Measurements from ENCODE around the gene GP9. TPM values are rescaled to one million over a fixed set of nuclear protein-coding genes. Genes with fewer than 3 reads are reported as not detected.

Gene GP9
- total and polyA plus RNA-seq, 2 donors (not counting 1 experiment from before 2014, with no cell fraction given), result not detected

GRCh38 chr3:129059311-129059958 is 1.1 kb upstream of the GP9 start:
- TF ChIP-seq CTCF (IDR thresholded peaks at IDR 0.05), result no peak
- no peak for TF ChIP-seq EZH2 (IDR thresholded peaks at IDR 0.05; ENCODE audit: borderline replicate concordance, insufficient read depth, low read depth, low read length, poor library complexity, severe bottlenecking)
- no peaks in the 10 kb centered on the region for H4K20me1 ChIP-seq (ENCODE audit: control insufficient read depth, insufficient read depth, low read length, poor library complexity, severe bottlenecking)
- no peak overlapping the region for H2AFZ ChIP-seq (ENCODE audit: insufficient read depth, low read depth, low read length, poor library complexity, severe bottlenecking)
- intact Hi-C loops (cut with micrococcal nuclease), result no loop called here
- no peak overlapping the region for H3K27ac ChIP-seq (ENCODE audit: low read length in 2 of 2)
- H3K36me3 ChIP-seq (replicated peaks in 1 of 2; ENCODE audit: control extremely low read depth in 1 of 2, control insufficient read depth in 1 of 2, extremely low read depth in 1 of 2, insufficient read depth in 2 of 2, low read length in 1 of 2), result no peaks in the 10 kb centered on the region
- H3K4me1 ChIP-seq (ENCODE audit: control insufficient read depth in 2 of 2, insufficient read depth in 2 of 2, low read length in 2 of 2), result peaks cover 3 to 18% of the 10 kb centered on the region in 2 donors
- H3K9ac ChIP-seq (ENCODE audit: low read length), result no peak overlapping the region
- no peaks in the 10 kb centered on the region for H3K9me3 Mint-ChIP-seq (ENCODE audit: insufficient read depth)
- ChIA-PET CTCF (interaction anchor here (1.5 kb wide), 1 partner anchor 43 kb away, joined by 3 read pairs; no protein-coding TSS in a partner anchor), POLR2A (no interaction called here)
- H3K4me2 ChIP-seq (replicated peaks; ENCODE audit: low read depth, low read length, poor library complexity, severe bottlenecking), result no peak overlapping the region
- H3K27ac Mint-ChIP-seq, result no peak overlapping the region
- no peaks in the 10 kb centered on the region for H3K79me2 ChIP-seq (ENCODE audit: control insufficient read depth, insufficient read depth, low read length)
- H3K4me1 Mint-ChIP-seq, result peaks cover 9% of the 10 kb centered on the region
- H3K4me3 ChIP-seq (ENCODE audit: control extremely low read depth in 1 of 5, extremely low read depth in 1 of 5, insufficient read depth in 1 of 5, low read depth in 2 of 5, low read length in 4 of 5), result no peak overlapping the region
- ATAC-seq (ENCODE audit: low read depth) (no peak), DNase-seq (no peak)
- peaks cover 0 to 29% (median 7%) of the 10 kb centered on the region in 4 experiments for H3K27me3 ChIP-seq (replicated peaks in 1 of 4; ENCODE audit: control extremely low read depth in 1 of 4, control insufficient read depth in 3 of 4, insufficient read depth in 4 of 4, low read length in 3 of 4)
- H3K4me3 Mint-ChIP-seq, result no peak overlapping the region
- WGBS (ENCODE audit: insufficient coverage), result 20% methylated on average over 6 of the region's 11 CpGs
- H3K9me3 ChIP-seq (ENCODE audit: control extremely low read depth in 1 of 3, control insufficient read depth in 2 of 3, insufficient read depth in 1 of 3, low read length in 2 of 3), result peaks cover 0 to 4% (median 0%) of the 10 kb centered on the region in 3 donors
- H3K27me3 Mint-ChIP-seq, result peaks cover 35% of the 10 kb centered on the region

All from B cell (primary cell).